Muscle of back (tissue), 11 donors: Measurements from ENCODE around the gene SCN4B. TPM values are rescaled to one million over a fixed set of nuclear protein-coding genes. Genes with fewer than 3 reads are reported as not detected.
A peak's percentile ranks its signal among the peaks of the same experiment; 100 is the strongest.

Experiments
- DNase-seq, 3 donors: peaks; one replicate each; pipeline versions ENCODE4 v3.0.0 to v3.0.0-alpha.2; 2013
- polyA plus RNA-seq, 10 donors: library from polyadenylated mRNA; unstranded; fragments of 120-200 nt; gene quantifications; one replicate each; pipeline ENCODE4 v1.2.1, GENCODE V29; 2013; ENCODE audit not compliant: insufficient read length in 10 of 10

The SCN4B gene
- polyA plus RNA-seq, 10 donors: 2.2 to 6.1 (median 3.4) TPM

- DNase-seq: no peak
Observed at GRCh38 chr11:118102721-118103261, 49.8 kb downstream of the SCN4B start.

GRCh38 chr11:118100691-118101232, 51.9 kb downstream of the SCN4B start:
- DNase-seq: no peak

GRCh38 chr11:118099838-118100556, 52.6 kb downstream of the SCN4B start:
- no peak for DNase-seq

GRCh38 chr11:118098996-118099837, 53.4 kb downstream of the SCN4B start:
- no peak for DNase-seq

GRCh38 chr11:118095967-118096367, 56.7 kb downstream of the SCN4B start:
- DNase-seq: no peak

GRCh38 chr11:118095493-118095892, 57.1 kb downstream of the SCN4B start:
- no peak for DNase-seq

- no peak for DNase-seq
Observed at GRCh38 chr11:118092907-118093571, 59.6 kb downstream of the SCN4B start.

GRCh38 chr11:118091690-118092089, 60.9 kb downstream of the SCN4B start:
- DNase-seq: no peak

GRCh38 chr11:118090545-118091162, 62.0 kb downstream of the SCN4B start:
- DNase-seq: no peak

GRCh38 chr11:118088531-118088930, 64.1 kb downstream of the SCN4B start:
- DNase-seq: peak in 1 of 3 donors; percentile 36

GRCh38 chr11:118087931-118088330, 64.7 kb downstream of the SCN4B start:
- no peak for DNase-seq

GRCh38 chr11:118086913-118087768, 65.5 kb downstream of the SCN4B start, which contains the start of gene SMIM35:
Gene SMIM35 (minus strand): TSS chr11:118086963. CDS start chr11:118086757, 206 bp downstream.
- DNase-seq: peak in 1 of 3 donors; percentile 19

GRCh38 chr11:118084656-118085055, 68.0 kb downstream of the SCN4B start:
- DNase-seq: no peak

- peak in 1 of 3 donors; percentile 31 for DNase-seq
Observed at GRCh38 chr11:118084247-118084646, 68.4 kb downstream of the SCN4B start.

Other genes with a start within 250 kb of the SCN4B start
- 1 to 10 TPM in 2 of 10 donors, under 1 TPM in 5, not detected in 3; 0.10 to 2.0 (median 0.13) TPM for gene TMPRSS13, start 223.4 kb downstream of the SCN4B start, polyA plus RNA-seq
- gene IL10RA, start 166.4 kb downstream of the SCN4B start, polyA plus RNA-seq: 10 to 100 TPM in 1 of 10 donors, 1 to 10 TPM in 9; 3.7 to 13.4 (median 4.4) TPM
- 1 to 10 TPM in 1 of 10 donors, under 1 TPM in 9; 0.04 to 1.3 (median 0.14) TPM for gene TMPRSS4, start 75.7 kb downstream of the SCN4B start, polyA plus RNA-seq
- gene SMIM35, start 65.9 kb downstream of the SCN4B start, polyA plus RNA-seq: under 1 TPM in 7 of 10 donors, not detected in 3; 0.05 to 0.28 (median 0.17) TPM
- 1 to 10 TPM; 2.5 to 7.0 (median 5.0) TPM for gene SCN2B, start 23.8 kb upstream of the SCN4B start, polyA plus RNA-seq
- 1 to 10 TPM; 1.4 to 6.4 (median 3.0) TPM for gene JAML, start 72.2 kb upstream of the SCN4B start, polyA plus RNA-seq
- gene MPZL3, start 99.5 kb upstream of the SCN4B start, polyA plus RNA-seq: 1 to 10 TPM in 3 of 10 donors, under 1 TPM in 7; 0.42 to 1.3 (median 0.72) TPM
- 1 to 10 TPM in 8 of 10 donors, under 1 TPM in 2; 0.71 to 9.6 (median 1.6) TPM for gene MPZL2, start 111.5 kb upstream of the SCN4B start, polyA plus RNA-seq
- gene CD3E, start 151.9 kb upstream of the SCN4B start, polyA plus RNA-seq: 10 to 100 TPM in 1 of 10 donors, 1 to 10 TPM in 1, under 1 TPM in 8; 0.20 to 26.8 (median 0.59) TPM
- 10 to 100 TPM in 1 of 10 donors, 1 to 10 TPM in 1, under 1 TPM in 2, not detected in 6; 0.29 to 16.5 (median 1.5) TPM for gene CD3D, start 189.9 kb upstream of the SCN4B start, polyA plus RNA-seq
- gene CD3G, start 191.5 kb upstream of the SCN4B start, polyA plus RNA-seq: 1 to 10 TPM in 2 of 10 donors, under 1 TPM in 7, not detected in 1; 0.14 to 5.4 (median 0.31) TPM
- 10 to 100 TPM; 16.4 to 28.0 (median 23.8) TPM for gene UBE4A, start 206.8 kb upstream of the SCN4B start, polyA plus RNA-seq
- 100 to 1,000 TPM; 318 to 455 (median 363) TPM for gene ATP5MG, start 248.8 kb upstream of the SCN4B start, polyA plus RNA-seq